H1 (cell line): ENCODE results near the gene PTPN13. TPM values are rescaled to one million over a fixed set of nuclear protein-coding genes. Genes with fewer than 3 reads are reported as not detected.
A peak's percentile ranks its signal among the peaks of the same experiment; 100 is the strongest.

Experiments used
- CHD7 ChIP-seq: fragments of 300-600 bp; sonication (generic); IDR thresholded peaks from 2 replicates; pipeline ENCODE4 v1.7.1; 2012; ENCODE audit warnings: low read length, moderate library complexity, mild to moderate bottlenecking, inconsistent platforms; ENCODE audit not compliant: insufficient replicate concordance
- polyA plus RNA-seq, 7 experiments: library from polyadenylated mRNA; depleted of rRNA in 3 of 7; stranded (reverse) in 5 of 7; unstranded in 2 of 7; fragments of >200 nt in 5 of 7; fragments of 200-250 nt in 2 of 7; gene quantifications; 1 replicate in 5 of 7; 2 replicates in 1 of 7; 4 replicates in 1 of 7; pipeline versions ENCODE4 v1.2.1 to v1.2.3, GENCODE V29; 2011 to 2013; ENCODE audit warnings: missing spikeins in 2 of 7, mixed read lengths in 2 of 7
- total RNA-seq: library from RNA; stranded (reverse); fragmentation: NEBNext Ultra II Directional; extraction: Animal tissue kit (Norgen Biotek cat#: 25700); gene quantifications from 2 replicates; pipeline ENCODE4 v1.2.1, GENCODE V29; 2021

The PTPN13 gene
- total and polyA plus RNA-seq, 2 of the 8 experiments (the other 6 are each of a cell fraction or from before 2014, with no cell fraction given), result 12.7 to 57.9 TPM

GRCh38 chr4:86788826-86789225 is 194.7 kb downstream of the PTPN13 start (continued):
- TF ChIP-seq CHD7, result peak; percentile 32
- TF ChIP-seq, all 59 proteins: peak for 2
